ENCODE results near the gene CRYBB3. TPM values are rescaled to one million over a fixed set of nuclear protein-coding genes. Genes with fewer than 3 reads are reported as not detected.

The CRYBB3 gene
- total and polyA plus RNA-seq, 2 of the 4 experiments (the other 2 are of a cell fraction): not detected

DNA sequence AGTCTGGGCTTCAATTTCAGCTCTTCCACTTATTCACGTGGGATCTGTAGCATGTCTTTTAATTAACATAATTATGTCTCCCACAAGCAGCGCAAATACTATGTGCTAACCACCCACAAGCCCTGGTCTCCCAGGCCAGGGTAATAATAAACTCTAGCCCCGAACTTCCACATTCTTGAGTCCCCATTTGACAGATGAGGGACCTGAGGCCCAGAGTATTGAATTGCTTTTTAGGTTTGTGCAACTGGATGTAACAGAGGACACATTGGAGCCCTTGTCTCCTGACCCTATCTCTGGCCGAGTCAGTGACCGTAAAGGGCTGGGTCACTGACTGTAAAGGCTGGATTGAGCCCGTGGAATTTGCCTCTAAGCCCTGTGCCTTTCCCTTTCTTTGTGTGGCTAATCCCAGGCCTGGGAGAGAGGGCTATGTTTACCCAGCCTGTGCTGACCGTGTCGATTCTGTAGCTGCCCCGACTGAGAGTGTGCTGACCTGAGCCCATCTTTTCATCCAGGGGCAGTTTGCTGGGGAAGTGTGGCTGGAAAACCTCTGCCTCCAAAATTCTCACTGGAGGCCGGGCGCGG lies 23.7 kb downstream of the CRYBB3 start:
- H3K36me3 ChIP-seq (ENCODE audit: control insufficient read depth, insufficient read depth, low read length): no peaks in the 10 kb centered on the region
- H4K5ac ChIP-seq (ENCODE audit: low read depth, low read length): no peak overlapping the region
- in situ Hi-C loops (cut with MboI; ENCODE audit: low sequenced_read_pairs) (no loop called here), intact Hi-C loops (cut with micrococcal nuclease) (no loop called here), dilution Hi-C loops (cut with HindIII; ENCODE audit: low sequenced_read_pairs, unreplicated experiment) (no loop called here)
- H3K56ac ChIP-seq (ENCODE audit: extremely low read depth, insufficient read depth, low read length): no peak overlapping the region
- no peaks in the 10 kb centered on the region for H3K79me1 ChIP-seq (ENCODE audit: low read depth in 1 of 2, low read length in 2 of 2)
- no TSS peak for BruUV-seq (replicated peaks)
- no peaks in the 10 kb centered on the region for H4K20me1 ChIP-seq (ENCODE audit: insufficient read depth, low read length)
- no peak overlapping the region for H2BK20ac ChIP-seq (ENCODE audit: low read depth, low read length)
- no peak overlapping the region for H2AK9ac ChIP-seq (replicated peaks; ENCODE audit: low read depth, low read length, poor library complexity)
- H3K23ac ChIP-seq (ENCODE audit: low read depth, low read length): no peak overlapping the region
- H2AFZ ChIP-seq (replicated peaks; ENCODE audit: low read length, poor library complexity): no peak overlapping the region
- no peak overlapping the region for H2AK5ac ChIP-seq (ENCODE audit: low read depth, low read length)
- no peaks in the 10 kb centered on the region for H3K4me1 ChIP-seq (ENCODE audit: control insufficient read depth, insufficient read depth, low read length)
- no peak overlapping the region for H3K4ac ChIP-seq (ENCODE audit: low read depth, low read length)
- DNase-seq (no peak), ATAC-seq (ENCODE audit: low read depth) (no peak)
- no peak overlapping the region for H3K14ac ChIP-seq (replicated peaks; ENCODE audit: low read depth, low read length)
- TF ChIP-seq RAD21 (IDR thresholded peaks at IDR 0.05; ENCODE audit: low read length) (no peak), SMC3 (IDR thresholded peaks at IDR 0.05; ENCODE audit: low read depth, low read length) (no peak), RFX5 (IDR thresholded peaks at IDR 0.05; ENCODE audit: low read depth, low read length) (no peak), CHD1 (IDR thresholded peaks at IDR 0.05; ENCODE audit: low read depth, low read length) (no peak), MAZ (IDR thresholded peaks at IDR 0.05; ENCODE audit: borderline replicate concordance, low read depth, low read length) (no peak)
- TF ChIP-seq, protein P1, sequence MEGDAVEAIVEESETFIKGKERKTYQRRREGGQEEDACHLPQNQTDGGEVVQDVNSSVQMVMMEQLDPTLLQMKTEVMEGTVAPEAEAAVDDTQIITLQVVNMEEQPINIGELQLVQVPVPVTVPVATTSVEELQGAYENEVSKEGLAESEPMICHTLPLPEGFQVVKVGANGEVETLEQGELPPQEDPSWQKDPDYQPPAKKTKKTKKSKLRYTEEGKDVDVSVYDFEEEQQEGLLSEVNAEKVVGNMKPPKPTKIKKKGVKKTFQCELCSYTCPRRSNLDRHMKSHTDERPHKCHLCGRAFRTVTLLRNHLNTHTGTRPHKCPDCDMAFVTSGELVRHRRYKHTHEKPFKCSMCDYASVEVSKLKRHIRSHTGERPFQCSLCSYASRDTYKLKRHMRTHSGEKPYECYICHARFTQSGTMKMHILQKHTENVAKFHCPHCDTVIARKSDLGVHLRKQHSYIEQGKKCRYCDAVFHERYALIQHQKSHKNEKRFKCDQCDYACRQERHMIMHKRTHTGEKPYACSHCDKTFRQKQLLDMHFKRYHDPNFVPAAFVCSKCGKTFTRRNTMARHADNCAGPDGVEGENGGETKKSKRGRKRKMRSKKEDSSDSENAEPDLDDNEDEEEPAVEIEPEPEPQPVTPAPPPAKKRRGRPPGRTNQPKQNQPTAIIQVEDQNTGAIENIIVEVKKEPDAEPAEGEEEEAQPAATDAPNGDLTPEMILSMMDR (conservative IDR thresholded peaks at IDR 0.05; ENCODE audit: low read depth, low read length): no peak
- CTCF ChIA-PET: no interaction called here
- no peaks in the 10 kb centered on the region; the same call in 1 of the 2 replicates for H3K27me3 ChIP-seq (ENCODE audit: control insufficient read depth, insufficient read depth, low read length)
- no peak overlapping the region for H3K27ac ChIP-seq (ENCODE audit: insufficient read depth, low read length)
- H4K91ac ChIP-seq (ENCODE audit: insufficient read depth, low read depth, low read length): no peak overlapping the region
- H4K8ac ChIP-seq (ENCODE audit: low read depth in 2 of 2, low read length in 2 of 2): no peak overlapping the region
- H3K9ac ChIP-seq (ENCODE audit: low read depth, low read length): no peak overlapping the region
- H3K4me2 ChIP-seq (ENCODE audit: low read depth, low read length): no peak overlapping the region
- H2BK120ac ChIP-seq (ENCODE audit: low read depth, low read length): no peak overlapping the region
- no peak overlapping the region for H2BK5ac ChIP-seq (ENCODE audit: low read depth, low read length, poor library complexity, severe bottlenecking)
- no peak overlapping the region for H3K4me3 ChIP-seq (ENCODE audit: insufficient read depth, low read depth, low read length)
- no peaks in the 10 kb centered on the region for H3K9me1 ChIP-seq (ENCODE audit: insufficient read depth, low read length)
- no peaks in the 10 kb centered on the region for H3K9me3 ChIP-seq (ENCODE audit: control insufficient read depth, insufficient read depth, low read length)
- WGBS, 2 experiments (ENCODE audit: extremely low coverage in 2 of 2, insufficient read length in 1 of 2): 80% methylated on average over 1 of the region's 12 CpGs; no CpG with 5 or more reads in 1 of the 2 experiments
- no peak overlapping the region for H2BK15ac ChIP-seq (ENCODE audit: low read depth, low read length)
- POLR2A ChIA-PET (ENCODE audit: unreplicated experiment): no interaction called here
- H3K18ac ChIP-seq (ENCODE audit: low read depth, low read length): no peak overlapping the region
